H1 (cell line): Measurements from ENCODE around the gene WNT7A. TPM values are rescaled to one million over a fixed set of nuclear protein-coding genes. Genes with fewer than 3 reads are reported as not detected.

Experiments
- NRF1 ChIP-seq: IDR thresholded peaks from 2 replicates; pipeline ENCODE4 v1.6.1; 2011; ENCODE audit warnings: mild to moderate bottlenecking, low read depth, low read length, improper control_type of control experiment
- RNF2 ChIP-seq: fragments of 200-900, 300-1000 bp; sonication (generic); IDR thresholded peaks from 2 replicates; pipeline ENCODE4 v1.7.1; 2016; ENCODE audit warnings: borderline replicate concordance, low read depth, mild to moderate bottlenecking, antibody characterized with exemption, low read length; ENCODE audit not compliant: poor library complexity, severe bottlenecking; ENCODE audit errors: missing control alignments
- SAP30 ChIP-seq: fragments of 300-600 bp; sonication (generic); IDR thresholded peaks from 2 replicates; pipeline ENCODE4 v1.7.1; 2012; ENCODE audit warnings: low read length, moderate library complexity, mild to moderate bottlenecking, inconsistent platforms; ENCODE audit not compliant: insufficient read depth, insufficient replicate concordance
- SIN3A ChIP-seq, 2 experiments: IDR thresholded peaks in 1 of 2; conservative IDR thresholded peaks in 1 of 2; 2 replicates each; pipeline ENCODE4 v1.6.1; 2011 to 2012; ENCODE audit warnings: low read length in 2 of 2, improper control_type of control experiment in 1 of 2, low read depth in 1 of 2, mild to moderate bottlenecking in 1 of 2
- TEAD4 ChIP-seq: IDR thresholded peaks from 2 replicates; pipeline ENCODE4 v1.6.1; 2012; ENCODE audit warnings: low read depth, low read length, inconsistent platforms, mixed read lengths
- polyA plus RNA-seq, 7 experiments: library from polyadenylated mRNA; depleted of rRNA in 3 of 7; stranded (reverse) in 5 of 7; unstranded in 2 of 7; fragments of >200 nt in 5 of 7; fragments of 200-250 nt in 2 of 7; gene quantifications; 1 replicate in 5 of 7; 2 replicates in 1 of 7; 4 replicates in 1 of 7; pipeline versions ENCODE4 v1.2.1 to v1.2.3, GENCODE V29; 2011 to 2013; ENCODE audit warnings: missing spikeins in 2 of 7, mixed read lengths in 2 of 7
- total RNA-seq: library from RNA; stranded (reverse); fragmentation: NEBNext Ultra II Directional; extraction: Animal tissue kit (Norgen Biotek cat#: 25700); gene quantifications from 2 replicates; pipeline ENCODE4 v1.2.1, GENCODE V29; 2021
- TF ChIP-seq, protein P1 (sequence below): fragments of 300-600 bp; sonication (generic); IDR thresholded peaks from 2 replicates; pipeline ENCODE4 v1.7.1; 2012; ENCODE audit warnings: low read length, moderate library complexity, mild to moderate bottlenecking, inconsistent platforms; ENCODE audit not compliant: insufficient replicate concordance
- TF ChIP-seq, protein P2 (sequence below), 3 experiments: IDR thresholded peaks; 1 replicate in 2 of 3; 2 replicates in 1 of 3; pipeline versions ENCODE4 v1.5.1 to v1.6.1; 2011; ENCODE audit warnings: low read length in 3 of 3, mild to moderate bottlenecking in 3 of 3, inconsistent platforms in 2 of 3, low read depth in 1 of 3, moderate library complexity in 1 of 3; ENCODE audit not compliant: insufficient read depth in 1 of 3; ENCODE audit errors: control extremely low read depth in 1 of 3
- TF ChIP-seq, protein P3 (sequence below): IDR thresholded peaks from 2 replicates; pipeline ENCODE4 v1.6.1; 2012; ENCODE audit warnings: inconsistent platforms

The WNT7A gene
- total and polyA plus RNA-seq, 2 of the 8 experiments (the other 6 are each of a cell fraction or from before 2014, with no cell fraction given) = 0.02 TPM; not detected in 1

DNA sequence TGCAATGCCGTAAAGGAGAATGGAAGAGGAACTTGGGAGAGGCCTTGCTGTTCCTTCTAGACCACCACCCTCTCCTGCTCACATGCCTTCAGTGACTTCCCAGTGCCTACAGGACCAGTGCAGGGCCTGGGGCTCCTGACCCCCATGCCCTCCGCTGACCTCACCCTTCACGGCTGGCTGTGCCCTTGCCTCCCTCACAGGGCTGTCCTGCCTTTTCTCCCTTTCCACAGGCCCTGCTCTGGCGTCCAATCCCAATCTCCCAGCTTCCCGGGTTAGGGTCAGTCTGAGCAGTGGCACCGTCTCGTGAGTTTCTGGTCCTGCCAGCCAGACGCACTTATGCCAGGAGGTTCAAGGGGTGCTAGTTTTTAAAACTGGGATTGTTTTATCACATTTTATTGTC, 110.4 kb downstream of the WNT7A start (continued):
- TF ChIP-seq, protein P1, sequence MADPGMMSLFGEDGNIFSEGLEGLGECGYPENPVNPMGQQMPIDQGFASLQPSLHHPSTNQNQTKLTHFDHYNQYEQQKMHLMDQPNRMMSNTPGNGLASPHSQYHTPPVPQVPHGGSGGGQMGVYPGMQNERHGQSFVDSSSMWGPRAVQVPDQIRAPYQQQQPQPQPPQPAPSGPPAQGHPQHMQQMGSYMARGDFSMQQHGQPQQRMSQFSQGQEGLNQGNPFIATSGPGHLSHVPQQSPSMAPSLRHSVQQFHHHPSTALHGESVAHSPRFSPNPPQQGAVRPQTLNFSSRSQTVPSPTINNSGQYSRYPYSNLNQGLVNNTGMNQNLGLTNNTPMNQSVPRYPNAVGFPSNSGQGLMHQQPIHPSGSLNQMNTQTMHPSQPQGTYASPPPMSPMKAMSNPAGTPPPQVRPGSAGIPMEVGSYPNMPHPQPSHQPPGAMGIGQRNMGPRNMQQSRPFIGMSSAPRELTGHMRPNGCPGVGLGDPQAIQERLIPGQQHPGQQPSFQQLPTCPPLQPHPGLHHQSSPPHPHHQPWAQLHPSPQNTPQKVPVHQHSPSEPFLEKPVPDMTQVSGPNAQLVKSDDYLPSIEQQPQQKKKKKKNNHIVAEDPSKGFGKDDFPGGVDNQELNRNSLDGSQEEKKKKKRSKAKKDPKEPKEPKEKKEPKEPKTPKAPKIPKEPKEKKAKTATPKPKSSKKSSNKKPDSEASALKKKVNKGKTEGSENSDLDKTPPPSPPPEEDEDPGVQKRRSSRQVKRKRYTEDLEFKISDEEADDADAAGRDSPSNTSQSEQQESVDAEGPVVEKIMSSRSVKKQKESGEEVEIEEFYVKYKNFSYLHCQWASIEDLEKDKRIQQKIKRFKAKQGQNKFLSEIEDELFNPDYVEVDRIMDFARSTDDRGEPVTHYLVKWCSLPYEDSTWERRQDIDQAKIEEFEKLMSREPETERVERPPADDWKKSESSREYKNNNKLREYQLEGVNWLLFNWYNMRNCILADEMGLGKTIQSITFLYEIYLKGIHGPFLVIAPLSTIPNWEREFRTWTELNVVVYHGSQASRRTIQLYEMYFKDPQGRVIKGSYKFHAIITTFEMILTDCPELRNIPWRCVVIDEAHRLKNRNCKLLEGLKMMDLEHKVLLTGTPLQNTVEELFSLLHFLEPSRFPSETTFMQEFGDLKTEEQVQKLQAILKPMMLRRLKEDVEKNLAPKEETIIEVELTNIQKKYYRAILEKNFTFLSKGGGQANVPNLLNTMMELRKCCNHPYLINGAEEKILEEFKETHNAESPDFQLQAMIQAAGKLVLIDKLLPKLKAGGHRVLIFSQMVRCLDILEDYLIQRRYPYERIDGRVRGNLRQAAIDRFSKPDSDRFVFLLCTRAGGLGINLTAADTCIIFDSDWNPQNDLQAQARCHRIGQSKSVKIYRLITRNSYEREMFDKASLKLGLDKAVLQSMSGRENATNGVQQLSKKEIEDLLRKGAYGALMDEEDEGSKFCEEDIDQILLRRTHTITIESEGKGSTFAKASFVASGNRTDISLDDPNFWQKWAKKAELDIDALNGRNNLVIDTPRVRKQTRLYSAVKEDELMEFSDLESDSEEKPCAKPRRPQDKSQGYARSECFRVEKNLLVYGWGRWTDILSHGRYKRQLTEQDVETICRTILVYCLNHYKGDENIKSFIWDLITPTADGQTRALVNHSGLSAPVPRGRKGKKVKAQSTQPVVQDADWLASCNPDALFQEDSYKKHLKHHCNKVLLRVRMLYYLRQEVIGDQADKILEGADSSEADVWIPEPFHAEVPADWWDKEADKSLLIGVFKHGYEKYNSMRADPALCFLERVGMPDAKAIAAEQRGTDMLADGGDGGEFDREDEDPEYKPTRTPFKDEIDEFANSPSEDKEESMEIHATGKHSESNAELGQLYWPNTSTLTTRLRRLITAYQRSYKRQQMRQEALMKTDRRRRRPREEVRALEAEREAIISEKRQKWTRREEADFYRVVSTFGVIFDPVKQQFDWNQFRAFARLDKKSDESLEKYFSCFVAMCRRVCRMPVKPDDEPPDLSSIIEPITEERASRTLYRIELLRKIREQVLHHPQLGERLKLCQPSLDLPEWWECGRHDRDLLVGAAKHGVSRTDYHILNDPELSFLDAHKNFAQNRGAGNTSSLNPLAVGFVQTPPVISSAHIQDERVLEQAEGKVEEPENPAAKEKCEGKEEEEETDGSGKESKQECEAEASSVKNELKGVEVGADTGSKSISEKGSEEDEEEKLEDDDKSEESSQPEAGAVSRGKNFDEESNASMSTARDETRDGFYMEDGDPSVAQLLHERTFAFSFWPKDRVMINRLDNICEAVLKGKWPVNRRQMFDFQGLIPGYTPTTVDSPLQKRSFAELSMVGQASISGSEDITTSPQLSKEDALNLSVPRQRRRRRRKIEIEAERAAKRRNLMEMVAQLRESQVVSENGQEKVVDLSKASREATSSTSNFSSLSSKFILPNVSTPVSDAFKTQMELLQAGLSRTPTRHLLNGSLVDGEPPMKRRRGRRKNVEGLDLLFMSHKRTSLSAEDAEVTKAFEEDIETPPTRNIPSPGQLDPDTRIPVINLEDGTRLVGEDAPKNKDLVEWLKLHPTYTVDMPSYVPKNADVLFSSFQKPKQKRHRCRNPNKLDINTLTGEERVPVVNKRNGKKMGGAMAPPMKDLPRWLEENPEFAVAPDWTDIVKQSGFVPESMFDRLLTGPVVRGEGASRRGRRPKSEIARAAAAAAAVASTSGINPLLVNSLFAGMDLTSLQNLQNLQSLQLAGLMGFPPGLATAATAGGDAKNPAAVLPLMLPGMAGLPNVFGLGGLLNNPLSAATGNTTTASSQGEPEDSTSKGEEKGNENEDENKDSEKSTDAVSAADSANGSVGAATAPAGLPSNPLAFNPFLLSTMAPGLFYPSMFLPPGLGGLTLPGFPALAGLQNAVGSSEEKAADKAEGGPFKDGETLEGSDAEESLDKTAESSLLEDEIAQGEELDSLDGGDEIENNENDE = no peak
- TF ChIP-seq NRF1 (no peak), TEAD4 (no peak), SAP30 (no peak), SIN3A (conservative IDR thresholded peaks at IDR 0.05 in 1 of 2, IDR thresholded peaks at IDR 0.05 in 1 of 2; ENCODE audit: low read depth in 1 of 2, low read length in 2 of 2) (no peak), RNF2 (no peak)
- TF ChIP-seq, protein P2, sequence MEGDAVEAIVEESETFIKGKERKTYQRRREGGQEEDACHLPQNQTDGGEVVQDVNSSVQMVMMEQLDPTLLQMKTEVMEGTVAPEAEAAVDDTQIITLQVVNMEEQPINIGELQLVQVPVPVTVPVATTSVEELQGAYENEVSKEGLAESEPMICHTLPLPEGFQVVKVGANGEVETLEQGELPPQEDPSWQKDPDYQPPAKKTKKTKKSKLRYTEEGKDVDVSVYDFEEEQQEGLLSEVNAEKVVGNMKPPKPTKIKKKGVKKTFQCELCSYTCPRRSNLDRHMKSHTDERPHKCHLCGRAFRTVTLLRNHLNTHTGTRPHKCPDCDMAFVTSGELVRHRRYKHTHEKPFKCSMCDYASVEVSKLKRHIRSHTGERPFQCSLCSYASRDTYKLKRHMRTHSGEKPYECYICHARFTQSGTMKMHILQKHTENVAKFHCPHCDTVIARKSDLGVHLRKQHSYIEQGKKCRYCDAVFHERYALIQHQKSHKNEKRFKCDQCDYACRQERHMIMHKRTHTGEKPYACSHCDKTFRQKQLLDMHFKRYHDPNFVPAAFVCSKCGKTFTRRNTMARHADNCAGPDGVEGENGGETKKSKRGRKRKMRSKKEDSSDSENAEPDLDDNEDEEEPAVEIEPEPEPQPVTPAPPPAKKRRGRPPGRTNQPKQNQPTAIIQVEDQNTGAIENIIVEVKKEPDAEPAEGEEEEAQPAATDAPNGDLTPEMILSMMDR (IDR thresholded peaks at IDR 0.05; ENCODE audit: control extremely low read depth in 1 of 3, insufficient read depth in 1 of 3, low read depth in 1 of 3, low read length in 3 of 3) = no peak
- TF ChIP-seq, protein P3, sequence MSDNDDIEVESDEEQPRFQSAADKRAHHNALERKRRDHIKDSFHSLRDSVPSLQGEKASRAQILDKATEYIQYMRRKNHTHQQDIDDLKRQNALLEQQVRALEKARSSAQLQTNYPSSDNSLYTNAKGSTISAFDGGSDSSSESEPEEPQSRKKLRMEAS = no peak
